ENCODE measurements around the gene KRT1. TPM values are rescaled to one million over a fixed set of nuclear protein-coding genes. Genes with fewer than 3 reads are reported as not detected.

The KRT1 gene
- total RNA-seq, 3 donors from 2014 or later (not counting 1 experiment from before 2014, with no cell fraction given) = 0.27 to 1.8 TPM; not detected in 1

- DNase-seq = no peak
- H3K4me3 Mint-ChIP-seq = no peak overlapping the region
- no peak for ATAC-seq
- no peak for TF ChIP-seq CTCF (IDR thresholded peaks at IDR 0.05)
- Histone ChIP-seq H3K4me3 (ENCODE audit: low read length) (no peak overlapping the region), H3K9me3 (ENCODE audit: control insufficient read depth, insufficient read depth, low read length) (no peaks in the 10 kb centered on the region), H3K27ac (ENCODE audit: low read length) (no peak overlapping the region), H3K36me3 (ENCODE audit: control insufficient read depth, insufficient read depth, low read length) (no peaks in the 10 kb centered on the region), H3K27me3 (ENCODE audit: control insufficient read depth, insufficient read depth, low read length) (no peaks in the 10 kb centered on the region), H3K4me1 (ENCODE audit: control insufficient read depth, insufficient read depth, low read length) (no peaks in the 10 kb centered on the region)
- H3K27ac Mint-ChIP-seq = no peak overlapping the region
- intact Hi-C loops (cut with micrococcal nuclease) = no loop called here
- no peaks in the 10 kb centered on the region for H3K36me3 Mint-ChIP-seq
- 82% methylated on average over 12 of the region's 12 CpGs for WGBS (ENCODE audit: insufficient coverage)
- peaks cover 13 to 24% of the 10 kb centered on the region in 2 donors for H3K27me3 Mint-ChIP-seq (ENCODE audit: low read depth in 2 of 2)
- peaks cover 9 to 14% of the 10 kb centered on the region in 2 donors for H3K4me1 Mint-ChIP-seq
- no peaks in the 10 kb centered on the region for H3K9me3 Mint-ChIP-seq
Measured at GRCh38 chr12:52701281-52701680, 21.1 kb upstream of the KRT1 start.

GRCh38 chr12:52699960-52700359 lies 19.8 kb upstream of the KRT1 start:
- ATAC-seq = no peak
- TF ChIP-seq CTCF (IDR thresholded peaks at IDR 0.05) = no peak
- peaks cover 9 to 11% of the 10 kb centered on the region in 2 donors for H3K4me1 Mint-ChIP-seq
- 94% methylated on average over 2 of the region's 2 CpGs for WGBS (ENCODE audit: insufficient coverage)
- H3K27me3 Mint-ChIP-seq (ENCODE audit: low read depth in 2 of 2) = peaks cover 9 to 24% of the 10 kb centered on the region in 2 donors
- no peaks in the 10 kb centered on the region for H3K9me3 Mint-ChIP-seq
- intact Hi-C loops (cut with micrococcal nuclease) = no loop called here
- no peaks in the 10 kb centered on the region for H3K36me3 Mint-ChIP-seq
- H3K27me3 ChIP-seq (ENCODE audit: control insufficient read depth, insufficient read depth, low read length) = no peaks in the 10 kb centered on the region
- no peak overlapping the region for H3K27ac Mint-ChIP-seq
- no peaks in the 10 kb centered on the region for H3K4me1 ChIP-seq (ENCODE audit: control insufficient read depth, insufficient read depth, low read length)
- no peaks in the 10 kb centered on the region for H3K9me3 ChIP-seq (ENCODE audit: control insufficient read depth, insufficient read depth, low read length)
- H3K4me3 ChIP-seq (ENCODE audit: low read length) = no peak overlapping the region
- no peak overlapping the region for H3K4me3 Mint-ChIP-seq
- H3K27ac ChIP-seq (ENCODE audit: low read length) = no peak overlapping the region
- no peaks in the 10 kb centered on the region for H3K36me3 ChIP-seq (ENCODE audit: control insufficient read depth, insufficient read depth, low read length)
- no peak for DNase-seq

DNA sequence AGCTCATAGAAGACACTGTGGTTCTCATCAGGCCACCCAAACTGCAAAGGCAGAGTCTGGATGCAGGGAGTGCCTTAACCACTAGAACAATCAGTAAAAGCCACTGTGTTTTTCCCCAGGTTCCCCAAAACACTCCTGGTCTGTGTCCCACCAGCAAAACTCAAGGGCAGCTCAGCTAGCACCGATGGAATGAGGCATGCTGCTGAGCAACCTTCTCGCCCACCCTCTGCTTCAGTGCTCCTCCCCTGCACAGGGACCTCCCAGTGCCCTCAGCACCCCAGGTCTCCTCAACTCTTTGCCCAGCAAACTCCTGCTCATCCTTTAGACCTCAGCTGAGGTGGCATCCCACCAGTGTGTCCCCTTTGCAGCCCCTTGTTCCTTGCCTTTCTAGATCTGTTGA lies 19.2 kb upstream of the KRT1 start:
- no peak overlapping the region for H3K27ac Mint-ChIP-seq
- intact Hi-C loops (cut with micrococcal nuclease) = no loop called here

More for the DNA sequence above, 19.2 kb upstream of the KRT1 start:
- Mint-ChIP-seq H3K9me3 (no peaks in the 10 kb centered on the region), H3K4me3 (no peak overlapping the region), H3K4me1 (peaks cover 9 to 11% of the 10 kb centered on the region in 2 donors), H3K36me3 (no peaks in the 10 kb centered on the region), H3K27me3 (ENCODE audit: low read depth in 2 of 2) (peaks cover 9 to 24% of the 10 kb centered on the region in 2 donors)
- no peak for TF ChIP-seq CTCF (IDR thresholded peaks at IDR 0.05)
- no peaks in the 10 kb centered on the region for H3K27me3 ChIP-seq (ENCODE audit: control insufficient read depth, insufficient read depth, low read length)
- DNase-seq = no peak
- no peaks in the 10 kb centered on the region for H3K4me1 ChIP-seq (ENCODE audit: control insufficient read depth, insufficient read depth, low read length)
- H3K36me3 ChIP-seq (ENCODE audit: control insufficient read depth, insufficient read depth, low read length) = no peaks in the 10 kb centered on the region
- H3K9me3 ChIP-seq (ENCODE audit: control insufficient read depth, insufficient read depth, low read length) = no peaks in the 10 kb centered on the region
- no peak for ATAC-seq
- WGBS (ENCODE audit: insufficient coverage) = 92% methylated on average over 2 of the region's 2 CpGs
- H3K4me3 ChIP-seq (ENCODE audit: low read length) = no peak overlapping the region
- no peak overlapping the region for H3K27ac ChIP-seq (ENCODE audit: low read length)
